ENCODE results near the gene ATOSA. TPM values are rescaled to one million over a fixed set of nuclear protein-coding genes. Genes with fewer than 3 reads are reported as not detected.
A peak's percentile ranks its signal among the peaks of the same experiment; 100 is the strongest.

ATOSA gene
- total RNA-seq, 1 experiment from 2014 or later: 21.3 TPM

- H3K27ac Mint-ChIP-seq (ENCODE audit: low read depth, unreplicated experiment): no peak overlapping the region
- ChIA-PET POLR2A (interaction anchor here (0.9 to 5.8 kb wide), 5 partner anchors 22 to 123 kb away, joined by 3 to 116 read pairs (median 15); no protein-coding TSS in a partner anchor), CTCF (interaction anchor here (0.7 to 1.7 kb wide), 5 partner anchors 8 to 424 kb away, joined by 3 to 7 read pairs (median 4); no protein-coding TSS in a partner anchor)
- TF ChIP-seq, protein P1, sequence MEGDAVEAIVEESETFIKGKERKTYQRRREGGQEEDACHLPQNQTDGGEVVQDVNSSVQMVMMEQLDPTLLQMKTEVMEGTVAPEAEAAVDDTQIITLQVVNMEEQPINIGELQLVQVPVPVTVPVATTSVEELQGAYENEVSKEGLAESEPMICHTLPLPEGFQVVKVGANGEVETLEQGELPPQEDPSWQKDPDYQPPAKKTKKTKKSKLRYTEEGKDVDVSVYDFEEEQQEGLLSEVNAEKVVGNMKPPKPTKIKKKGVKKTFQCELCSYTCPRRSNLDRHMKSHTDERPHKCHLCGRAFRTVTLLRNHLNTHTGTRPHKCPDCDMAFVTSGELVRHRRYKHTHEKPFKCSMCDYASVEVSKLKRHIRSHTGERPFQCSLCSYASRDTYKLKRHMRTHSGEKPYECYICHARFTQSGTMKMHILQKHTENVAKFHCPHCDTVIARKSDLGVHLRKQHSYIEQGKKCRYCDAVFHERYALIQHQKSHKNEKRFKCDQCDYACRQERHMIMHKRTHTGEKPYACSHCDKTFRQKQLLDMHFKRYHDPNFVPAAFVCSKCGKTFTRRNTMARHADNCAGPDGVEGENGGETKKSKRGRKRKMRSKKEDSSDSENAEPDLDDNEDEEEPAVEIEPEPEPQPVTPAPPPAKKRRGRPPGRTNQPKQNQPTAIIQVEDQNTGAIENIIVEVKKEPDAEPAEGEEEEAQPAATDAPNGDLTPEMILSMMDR (IDR thresholded peaks at IDR 0.05; ENCODE audit: unreplicated experiment): no peak
- intact Hi-C loops (cut with micrococcal nuclease): no loop called here
- no TSS peak for BruUV-seq (replicated peaks)
- H3K27me3 Mint-ChIP-seq (ENCODE audit: insufficient read depth, unreplicated experiment): no peaks in the 10 kb centered on the region
- H3K4me3 Mint-ChIP-seq (ENCODE audit: unreplicated experiment): no peak overlapping the region
- peaks cover 5% of the 10 kb centered on the region for H3K4me1 Mint-ChIP-seq (ENCODE audit: insufficient read depth, unreplicated experiment)
- no peak for DNase-seq (ENCODE audit: unreplicated experiment)
- peaks cover 12% of the 10 kb centered on the region for H3K36me3 Mint-ChIP-seq (ENCODE audit: insufficient read depth, unreplicated experiment)
- no peaks in the 10 kb centered on the region for H3K9me3 Mint-ChIP-seq (ENCODE audit: unreplicated experiment)
Observed at GRCh38 chr15:52680761-52681160, 1.6 kb upstream of the ATOSA start.

DNA sequence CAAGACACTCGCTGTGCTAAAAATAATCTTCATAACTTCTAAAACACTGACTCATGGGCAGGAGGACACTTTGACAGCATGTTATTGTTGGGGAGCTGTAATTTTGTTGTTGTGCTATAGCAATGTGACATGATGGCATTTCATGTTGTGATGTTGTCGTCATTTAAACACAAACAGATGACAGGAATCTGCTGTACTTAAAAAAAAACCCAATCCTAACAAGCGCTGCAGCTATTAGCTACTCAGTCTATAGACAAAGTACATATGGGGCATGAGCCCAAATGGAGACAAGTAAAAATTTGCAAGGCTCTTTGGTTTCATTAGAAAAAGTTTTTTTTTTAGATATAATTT is 828 bp upstream of the ATOSA start:
- Mint-ChIP-seq H3K27me3 (ENCODE audit: insufficient read depth, unreplicated experiment) (no peaks in the 10 kb centered on the region), H3K4me3 (ENCODE audit: unreplicated experiment) (peak overlapping the region; percentile 98), H3K36me3 (ENCODE audit: insufficient read depth, unreplicated experiment) (peaks cover 19% of the 10 kb centered on the region), H3K9me3 (ENCODE audit: unreplicated experiment) (no peaks in the 10 kb centered on the region), H3K27ac (ENCODE audit: low read depth, unreplicated experiment) (peak overlapping the region; percentile 94), H3K4me1 (ENCODE audit: insufficient read depth, unreplicated experiment) (peaks cover 5% of the 10 kb centered on the region)
- DNase-seq (ENCODE audit: unreplicated experiment): peak; percentile 9
- POLR2A ChIA-PET: interaction anchor here (0.7 to 5.8 kb wide), 28 partner anchors 8 to 805 kb away, joined by 3 to 116 read pairs (median 5); partner anchors contain the start of genes ARPP19 and MYO5C
- CTCF ChIA-PET: interaction anchor here (0.6 to 1.7 kb wide), 8 partner anchors 9 to 423 kb away, joined by 3 to 7 read pairs (median 4); no protein-coding TSS in a partner anchor
- intact Hi-C loops (cut with micrococcal nuclease): no loop called here
- TSS peak; percentile 39 for BruUV-seq (replicated peaks)
- TF ChIP-seq, protein P1 (IDR thresholded peaks at IDR 0.05; ENCODE audit: unreplicated experiment): no peak

- no peaks in the 10 kb centered on the region for H3K9me3 Mint-ChIP-seq (ENCODE audit: unreplicated experiment)
- peak overlapping the region; percentile 98 for H3K4me3 Mint-ChIP-seq (ENCODE audit: unreplicated experiment)
- peaks cover 5% of the 10 kb centered on the region for H3K4me1 Mint-ChIP-seq (ENCODE audit: insufficient read depth, unreplicated experiment)
- ChIA-PET CTCF (interaction anchor here (0.8 to 1.4 kb wide), 7 partner anchors 12 to 128 kb away, joined by 3 to 6 read pairs (median 4); no protein-coding TSS in a partner anchor), POLR2A (interaction anchor here (0.7 to 5.8 kb wide), 24 partner anchors 14 to 838 kb away, joined by 3 to 116 read pairs (median 5); partner anchors contain the start of genes ARPP19 and MYO5C)
- H3K27me3 Mint-ChIP-seq (ENCODE audit: insufficient read depth, unreplicated experiment): no peaks in the 10 kb centered on the region
- intact Hi-C loops (cut with micrococcal nuclease): loop anchor here (1.0 to 5.0 kb wide), 6 partner anchors 26 to 422 kb away; partner anchors contain the start of gene ARPP19
- BruUV-seq (replicated peaks): no TSS peak
- TF ChIP-seq, protein P1 (IDR thresholded peaks at IDR 0.05; ENCODE audit: unreplicated experiment): no peak
- peak; percentile 67 for DNase-seq (ENCODE audit: unreplicated experiment)
- peaks cover 21% of the 10 kb centered on the region for H3K36me3 Mint-ChIP-seq (ENCODE audit: insufficient read depth, unreplicated experiment)
- H3K27ac Mint-ChIP-seq (ENCODE audit: low read depth, unreplicated experiment): peak overlapping the region; percentile 94
Observed at GRCh38 chr15:52678468-52679231, 538 bp downstream of the ATOSA start.
